Parathyroid adenoma (tissue), 2 donors: ENCODE data around the gene FAM240A.

ENCODE experiments used
- H2AFZ ChIP-seq: fragments of 300-600 bp; sonication (generic); one replicate; pipeline ENCODE4 v1.7.0; 2017; ENCODE audit warnings: antibody characterized with exemption, mild to moderate bottlenecking
- H3K27ac ChIP-seq: fragments of 300-600 bp; sonication (generic); one replicate; pipeline ENCODE4 v1.7.0; 2017
- H3K27me3 ChIP-seq: fragments of 300-600 bp; sonication (generic); one replicate; pipeline ENCODE4 v1.7.0; 2017; ENCODE audit warnings: low read length; ENCODE audit not compliant: control insufficient read depth, insufficient read depth
- H3K36me3 ChIP-seq: fragments of 300-600 bp; sonication (generic); one replicate; pipeline ENCODE4 v1.7.0; 2017; ENCODE audit warnings: low read length; ENCODE audit not compliant: control insufficient read depth, insufficient read depth
- H3K4me1 ChIP-seq: fragments of 300-600 bp; sonication (generic); one replicate; pipeline ENCODE4 v1.7.0; 2017; ENCODE audit warnings: control low read depth
- H3K4me2 ChIP-seq: fragments of 300-600 bp; sonication (generic); one replicate; pipeline ENCODE4 v1.7.0; 2017; ENCODE audit warnings: low read length
- H3K4me3 ChIP-seq: fragments of 300-600 bp; sonication (generic); one replicate; pipeline ENCODE4 v1.7.0; 2017; ENCODE audit warnings: low read depth, low read length
- H3K79me2 ChIP-seq: fragments of 300-600 bp; sonication (generic); one replicate; pipeline ENCODE4 v1.7.0; 2017; ENCODE audit warnings: control low read depth
- H3K9ac ChIP-seq: fragments of 300-600 bp; sonication (generic); one replicate; pipeline ENCODE4 v1.7.0; 2017; ENCODE audit warnings: mild to moderate bottlenecking
- H3K9me3 ChIP-seq: fragments of 300-600 bp; sonication (generic); one replicate; pipeline ENCODE4 v1.7.0; 2017; ENCODE audit warnings: low read length; ENCODE audit not compliant: control insufficient read depth
- CTCF ChIP-seq: fragments of 300-600 bp; sonication (generic); IDR thresholded peaks from one replicate; pipeline ENCODE4 v1.7.0; 2017; ENCODE audit warnings: antibody characterized with exemption, mild to moderate bottlenecking
- donor health status: primary hyperparathyroidism.

Gene FAM240A

GRCh38 chr3:46614431-46614830, 2.1 kb downstream of the FAM240A start:
- H3K4me2 ChIP-seq = no peak overlapping the region
- H3K27me3 ChIP-seq = no peaks in the 10 kb centered on the region
- no peak for TF ChIP-seq CTCF
- no peaks in the 10 kb centered on the region for H3K9me3 ChIP-seq
- H3K36me3 ChIP-seq = no peaks in the 10 kb centered on the region
- no peak overlapping the region for H3K27ac ChIP-seq
- H3K4me1 ChIP-seq = no peaks in the 10 kb centered on the region
- H3K4me3 ChIP-seq = no peak overlapping the region
- H2AFZ ChIP-seq = no peak overlapping the region
- no peak overlapping the region for H3K9ac ChIP-seq
- no peaks in the 10 kb centered on the region for H3K79me2 ChIP-seq

DNA sequence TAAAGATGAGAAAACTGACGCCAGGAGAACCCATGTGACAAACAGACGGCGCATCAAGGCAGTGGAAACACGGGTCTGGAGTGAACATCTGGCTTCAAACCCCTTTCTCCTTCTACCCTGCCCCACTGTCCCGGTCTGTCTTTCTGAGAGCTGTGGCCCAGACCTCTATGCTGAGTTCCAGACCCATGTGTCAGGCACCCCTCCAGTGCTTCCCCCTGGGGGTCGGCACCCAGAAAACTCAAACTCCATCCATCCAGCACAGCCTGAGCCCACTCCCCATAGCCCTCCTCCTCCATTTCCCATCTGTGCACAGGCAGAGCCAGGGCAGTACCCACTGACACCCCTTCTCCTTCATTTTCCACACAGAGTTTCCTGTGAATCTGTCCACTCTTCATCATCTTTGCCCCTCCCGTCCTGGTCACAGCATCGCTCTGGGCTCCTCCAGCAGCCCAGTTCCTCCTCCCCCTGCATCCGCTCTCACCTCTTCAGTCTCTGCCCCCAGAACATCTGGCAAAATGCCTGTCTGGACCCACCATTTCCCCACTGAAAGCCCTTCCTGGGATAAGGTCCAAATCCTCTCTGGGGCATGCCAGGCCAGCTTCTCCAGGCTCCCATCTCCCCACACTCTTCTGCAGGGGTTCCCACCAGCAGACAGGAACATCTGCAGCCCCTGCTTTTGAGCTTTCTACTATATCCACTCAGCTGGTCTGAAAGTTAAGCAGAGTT, 2.9 kb downstream of the FAM240A start:
- Histone ChIP-seq H3K4me1 (no peaks in the 10 kb centered on the region), H3K79me2 (no peaks in the 10 kb centered on the region), H2AFZ (no peak overlapping the region), H3K36me3 (no peaks in the 10 kb centered on the region), H3K9ac (no peak overlapping the region), H3K27ac (no peak overlapping the region), H3K9me3 (no peaks in the 10 kb centered on the region), H3K27me3 (no peaks in the 10 kb centered on the region), H3K4me3 (no peak overlapping the region), H3K4me2 (no peak overlapping the region)
- no peak for TF ChIP-seq CTCF

DNA sequence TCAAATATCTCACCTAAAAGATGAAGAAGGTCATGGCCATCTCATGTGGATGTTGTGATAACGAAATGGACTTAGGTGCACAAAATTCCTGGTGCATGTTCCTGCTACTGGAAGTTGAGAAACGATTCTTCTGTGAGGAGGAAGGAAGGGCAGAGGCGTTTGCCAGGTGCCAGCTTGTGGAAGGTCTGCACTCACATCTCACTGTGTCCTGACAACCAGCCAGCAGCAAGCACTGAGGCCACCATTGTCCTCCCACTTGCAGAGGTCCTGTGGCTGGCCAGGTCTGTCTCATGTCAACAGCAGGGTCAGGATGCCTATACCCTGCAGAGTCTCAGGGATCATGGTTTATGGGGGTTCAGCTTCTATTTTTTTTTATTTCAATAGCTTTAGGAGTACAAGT, 3.7 kb downstream of the FAM240A start:
- Histone ChIP-seq H3K79me2 (no peaks in the 10 kb centered on the region), H3K4me1 (no peaks in the 10 kb centered on the region), H3K27me3 (no peaks in the 10 kb centered on the region), H2AFZ (no peak overlapping the region), H3K9me3 (no peaks in the 10 kb centered on the region), H3K36me3 (no peaks in the 10 kb centered on the region), H3K4me2 (no peak overlapping the region), H3K27ac (no peak overlapping the region), H3K4me3 (no peak overlapping the region), H3K9ac (no peak overlapping the region)
- no peak for TF ChIP-seq CTCF

DNA sequence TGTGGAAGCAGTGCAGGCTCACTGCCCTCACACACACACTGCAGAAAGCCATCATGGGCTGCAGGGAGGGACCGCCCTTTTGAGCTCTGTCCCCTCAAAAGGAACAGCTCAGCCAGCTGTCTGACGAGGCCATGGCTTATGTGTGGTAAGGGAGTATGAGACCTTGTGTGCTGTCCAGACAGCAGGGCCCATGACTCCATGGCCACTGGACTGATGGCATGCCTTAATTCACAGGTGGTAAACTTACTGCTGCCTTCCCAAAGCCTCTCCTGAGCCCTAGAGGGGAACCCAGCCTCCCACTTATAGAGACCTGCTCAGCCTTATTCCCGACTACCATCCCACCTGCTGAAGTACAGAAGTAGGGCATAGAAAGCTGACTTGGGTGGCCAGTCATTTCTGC, 5.6 kb downstream of the FAM240A start:
- H3K9ac ChIP-seq = no peak overlapping the region
- no peaks in the 10 kb centered on the region for H3K27me3 ChIP-seq

More for the DNA sequence above, 5.6 kb downstream of the FAM240A start:
- no peak overlapping the region for H3K4me2 ChIP-seq
- H3K27ac ChIP-seq = no peak overlapping the region
- TF ChIP-seq CTCF = no peak
- no peak overlapping the region for H2AFZ ChIP-seq
- H3K4me3 ChIP-seq = no peak overlapping the region
- no peaks in the 10 kb centered on the region for H3K9me3 ChIP-seq
- no peaks in the 10 kb centered on the region for H3K4me1 ChIP-seq
- H3K79me2 ChIP-seq = no peaks in the 10 kb centered on the region
- H3K36me3 ChIP-seq = no peaks in the 10 kb centered on the region
